Measurements from ENCODE around the gene ANO4.
"Not testable (repeated sequence)": the region's sequence is repeated elsewhere in the genome, so short reads cannot be mapped to it uniquely, and the experiment has no call there.

Gene ANO4

GRCh38 chr12:101047652-101048051 lies 253.1 kb downstream of the ANO4 start:
- DNase-seq: no peak

GRCh38 chr12:101050631-101051030 lies 256.1 kb downstream of the ANO4 start:
- no peak for DNase-seq

GRCh38 chr12:101051151-101051550 lies 256.6 kb downstream of the ANO4 start:
- DNase-seq: no peak

- no peak for DNase-seq
Observed at GRCh38 chr12:101051901-101052550, 257.4 kb downstream of the ANO4 start.

GRCh38 chr12:101053203-101053602 lies 258.6 kb downstream of the ANO4 start:
- no peak for DNase-seq

- no peak for DNase-seq
Observed at GRCh38 chr12:101055940-101056339, 261.4 kb downstream of the ANO4 start.

- not testable (repeated sequence) for DNase-seq
Observed at GRCh38 chr12:101062508-101062907, 267.9 kb downstream of the ANO4 start.

GRCh38 chr12:101064721-101065120 lies 270.1 kb downstream of the ANO4 start:
- no peak for DNase-seq

- no peak for DNase-seq
Observed at GRCh38 chr12:101066489-101066888, 271.9 kb downstream of the ANO4 start.

GRCh38 chr12:101068402-101068801 lies 273.8 kb downstream of the ANO4 start:
- no peak for DNase-seq

GRCh38 chr12:101068836-101069235 lies 274.3 kb downstream of the ANO4 start:
- DNase-seq: no peak

- DNase-seq: no peak
Observed at GRCh38 chr12:101074940-101075680, 280.5 kb downstream of the ANO4 start.

GRCh38 chr12:101076921-101077320 lies 282.3 kb downstream of the ANO4 start:
- no peak for DNase-seq

- DNase-seq: no peak
Observed at GRCh38 chr12:101077791-101078528, 283.4 kb downstream of the ANO4 start.

- no peak for DNase-seq
Observed at GRCh38 chr12:101078536-101079285, 284.1 kb downstream of the ANO4 start.

- DNase-seq: no peak
Observed at GRCh38 chr12:101082706-101083105, 288.1 kb downstream of the ANO4 start.

- no peak for DNase-seq
Observed at GRCh38 chr12:101086490-101087135, 292.0 kb downstream of the ANO4 start.

GRCh38 chr12:101087920-101088319 lies 293.3 kb downstream of the ANO4 start:
- no peak for DNase-seq

GRCh38 chr12:101089271-101089670 lies 294.7 kb downstream of the ANO4 start:
- DNase-seq: no peak

- not testable (repeated sequence) for DNase-seq
Observed at GRCh38 chr12:101090222-101090621, 295.6 kb downstream of the ANO4 start.

GRCh38 chr12:101097829-101098580 lies 303.4 kb downstream of the ANO4 start:
- no peak for DNase-seq

All from AML-193 (cell line).